Neural cell (in vitro differentiated cells): ENCODE results near the gene SFRP2.

Experiments
- EP300 ChIP-seq: fragments of 450-650 bp; conservative IDR thresholded peaks from 2 replicates; pipeline ENCODE4 v1.6.1; 2014; ENCODE audit warnings: antibody characterized with exemption, mild to moderate bottlenecking, moderate library complexity; ENCODE audit not compliant: poor library complexity, severe bottlenecking
- EZH2 ChIP-seq: fragments of 200-600, 300-800 bp; shearing (Covaris generic), sonication (generic); IDR thresholded peaks from 2 replicates; pipeline ENCODE4 v1.6.1; 2014; ENCODE audit warnings: antibody characterized with exemption, low read length, borderline replicate concordance, mild to moderate bottlenecking; ENCODE audit not compliant: insufficient read depth, poor library complexity, severe bottlenecking
- MXI1 ChIP-seq: fragments of 450-650 bp; conservative IDR thresholded peaks from 2 replicates; pipeline ENCODE4 v1.6.1; 2014; ENCODE audit warnings: antibody characterized with exemption, mild to moderate bottlenecking; ENCODE audit not compliant: poor library complexity, severe bottlenecking
- POLR2AphosphoS5 ChIP-seq: IDR thresholded peaks from 2 replicates; pipeline ENCODE4 v1.6.1; 2012
- RAD21 ChIP-seq: fragments of 450-650 bp; conservative IDR thresholded peaks from 2 replicates; pipeline ENCODE4 v1.6.1; 2014; ENCODE audit warnings: antibody characterized with exemption, mild to moderate bottlenecking, moderate library complexity
- REST ChIP-seq: IDR thresholded peaks from 2 replicates; pipeline ENCODE4 v1.6.1; 2012; ENCODE audit warnings: borderline replicate concordance
- SMC3 ChIP-seq: fragments of 450-650 bp; conservative IDR thresholded peaks from 2 replicates; pipeline ENCODE4 v1.6.1; 2014; ENCODE audit warnings: antibody characterized with exemption, mild to moderate bottlenecking, moderate library complexity; ENCODE audit not compliant: poor library complexity
- TAF1 ChIP-seq: IDR thresholded peaks from 2 replicates; pipeline ENCODE4 v1.6.1; 2012; ENCODE audit warnings: low read depth
- TF ChIP-seq, protein P1 (sequence below): fragments of 450-650 bp; IDR thresholded peaks from 2 replicates; pipeline ENCODE4 v1.5.1; 2014; ENCODE audit warnings: antibody characterized with exemption, mild to moderate bottlenecking, moderate library complexity; ENCODE audit not compliant: poor library complexity, severe bottlenecking

DNA sequence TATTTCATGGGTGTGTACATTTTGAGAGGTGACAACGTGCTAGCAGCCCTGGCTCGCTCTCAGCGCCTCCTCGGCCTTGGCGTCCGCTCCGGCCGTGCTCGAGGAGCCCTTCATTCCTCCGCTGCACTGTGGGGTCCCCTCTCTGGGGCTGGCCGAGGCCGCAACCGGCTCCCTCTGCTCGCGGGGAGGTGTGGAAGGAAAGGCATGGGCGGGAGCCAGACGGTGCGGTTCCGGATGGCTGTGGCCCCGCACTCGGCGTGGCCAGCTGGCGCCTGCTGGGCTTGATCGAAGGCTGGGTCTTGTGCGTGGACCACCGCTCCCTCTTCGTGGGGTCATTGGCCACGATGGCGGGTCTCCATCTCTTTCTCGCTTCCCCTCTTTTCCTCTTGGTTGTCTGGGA, 17.2 kb upstream of the SFRP2 start:
- TF ChIP-seq POLR2AphosphoS5: no peak
- TF ChIP-seq, protein P1, sequence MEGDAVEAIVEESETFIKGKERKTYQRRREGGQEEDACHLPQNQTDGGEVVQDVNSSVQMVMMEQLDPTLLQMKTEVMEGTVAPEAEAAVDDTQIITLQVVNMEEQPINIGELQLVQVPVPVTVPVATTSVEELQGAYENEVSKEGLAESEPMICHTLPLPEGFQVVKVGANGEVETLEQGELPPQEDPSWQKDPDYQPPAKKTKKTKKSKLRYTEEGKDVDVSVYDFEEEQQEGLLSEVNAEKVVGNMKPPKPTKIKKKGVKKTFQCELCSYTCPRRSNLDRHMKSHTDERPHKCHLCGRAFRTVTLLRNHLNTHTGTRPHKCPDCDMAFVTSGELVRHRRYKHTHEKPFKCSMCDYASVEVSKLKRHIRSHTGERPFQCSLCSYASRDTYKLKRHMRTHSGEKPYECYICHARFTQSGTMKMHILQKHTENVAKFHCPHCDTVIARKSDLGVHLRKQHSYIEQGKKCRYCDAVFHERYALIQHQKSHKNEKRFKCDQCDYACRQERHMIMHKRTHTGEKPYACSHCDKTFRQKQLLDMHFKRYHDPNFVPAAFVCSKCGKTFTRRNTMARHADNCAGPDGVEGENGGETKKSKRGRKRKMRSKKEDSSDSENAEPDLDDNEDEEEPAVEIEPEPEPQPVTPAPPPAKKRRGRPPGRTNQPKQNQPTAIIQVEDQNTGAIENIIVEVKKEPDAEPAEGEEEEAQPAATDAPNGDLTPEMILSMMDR: no peak
- no peak for TF ChIP-seq EZH2
- no peak for TF ChIP-seq RAD21
- no peak for TF ChIP-seq EP300
- TF ChIP-seq TAF1: no peak
- TF ChIP-seq REST: no peak
- no peak for TF ChIP-seq MXI1
- TF ChIP-seq SMC3: no peak
